ENCODE data around the gene ETFA.

The ETFA gene

DNA sequence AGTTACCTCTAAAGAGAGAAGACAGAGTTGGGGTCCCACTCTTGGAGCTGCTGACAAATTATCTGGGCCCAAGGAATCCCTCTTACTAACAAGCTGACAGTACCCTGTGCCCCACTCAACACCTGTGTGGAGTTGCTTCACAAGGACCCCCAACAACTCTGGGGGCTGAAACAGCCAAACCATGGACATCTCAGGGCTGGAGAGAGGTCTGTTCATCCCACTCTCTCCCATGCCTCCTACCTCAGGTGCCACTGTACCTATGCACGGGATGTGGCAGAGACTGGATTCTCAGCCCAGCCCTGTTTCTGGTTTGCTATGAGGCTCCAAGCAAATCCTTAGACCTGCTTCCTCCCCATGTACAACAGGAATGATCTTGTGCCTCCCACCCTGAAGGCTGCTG is 101.7 kb downstream of the ETFA start:
- in situ Hi-C loops (cut with MboI; ENCODE audit: low sequenced_read_pairs, unreplicated experiment) = no loop called here
- TF ChIP-seq, protein P1, sequence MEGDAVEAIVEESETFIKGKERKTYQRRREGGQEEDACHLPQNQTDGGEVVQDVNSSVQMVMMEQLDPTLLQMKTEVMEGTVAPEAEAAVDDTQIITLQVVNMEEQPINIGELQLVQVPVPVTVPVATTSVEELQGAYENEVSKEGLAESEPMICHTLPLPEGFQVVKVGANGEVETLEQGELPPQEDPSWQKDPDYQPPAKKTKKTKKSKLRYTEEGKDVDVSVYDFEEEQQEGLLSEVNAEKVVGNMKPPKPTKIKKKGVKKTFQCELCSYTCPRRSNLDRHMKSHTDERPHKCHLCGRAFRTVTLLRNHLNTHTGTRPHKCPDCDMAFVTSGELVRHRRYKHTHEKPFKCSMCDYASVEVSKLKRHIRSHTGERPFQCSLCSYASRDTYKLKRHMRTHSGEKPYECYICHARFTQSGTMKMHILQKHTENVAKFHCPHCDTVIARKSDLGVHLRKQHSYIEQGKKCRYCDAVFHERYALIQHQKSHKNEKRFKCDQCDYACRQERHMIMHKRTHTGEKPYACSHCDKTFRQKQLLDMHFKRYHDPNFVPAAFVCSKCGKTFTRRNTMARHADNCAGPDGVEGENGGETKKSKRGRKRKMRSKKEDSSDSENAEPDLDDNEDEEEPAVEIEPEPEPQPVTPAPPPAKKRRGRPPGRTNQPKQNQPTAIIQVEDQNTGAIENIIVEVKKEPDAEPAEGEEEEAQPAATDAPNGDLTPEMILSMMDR (IDR thresholded peaks at IDR 0.05; ENCODE audit: borderline replicate concordance, control extremely low read depth, extremely low read depth, insufficient read depth, missing control alignments) = no peak
- no peak for DNase-seq (ENCODE audit: low spot score)

DNA sequence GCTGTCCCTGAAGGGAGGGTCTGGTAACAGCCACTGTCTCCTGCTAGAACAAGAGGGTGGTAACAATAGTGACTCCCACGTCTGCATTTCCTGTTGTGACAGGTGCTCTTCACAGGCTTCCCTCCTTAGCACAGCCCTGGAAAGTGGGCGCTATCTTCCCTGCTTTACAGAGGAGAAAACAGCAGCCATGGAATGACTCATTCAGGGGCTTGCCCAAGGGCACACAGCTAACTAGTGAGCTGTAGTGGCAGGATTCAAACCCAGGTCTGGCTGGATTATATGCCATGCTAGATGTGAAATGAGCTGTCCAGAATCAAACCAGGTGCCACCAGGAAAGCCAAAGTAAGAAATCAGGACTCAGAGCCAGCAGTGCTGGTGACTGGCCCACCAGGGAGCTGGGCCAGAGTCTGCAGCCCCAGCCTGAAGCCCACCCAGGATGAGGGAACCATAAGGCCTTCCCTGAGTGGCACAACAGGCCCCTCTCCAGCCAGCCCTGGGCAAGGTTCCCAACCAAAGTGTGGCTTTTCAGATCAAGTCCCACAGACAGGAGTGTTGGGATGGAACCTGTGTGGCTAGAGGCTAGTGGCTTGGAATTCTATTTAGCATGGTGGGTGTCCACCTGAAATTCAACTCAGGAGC is 102.4 kb downstream of the ETFA start:
- DNase-seq (ENCODE audit: low spot score) = peak; percentile 25
- in situ Hi-C loops (cut with MboI; ENCODE audit: low sequenced_read_pairs, unreplicated experiment) = no loop called here
- TF ChIP-seq, protein P1 (IDR thresholded peaks at IDR 0.05; ENCODE audit: borderline replicate concordance, control extremely low read depth, extremely low read depth, insufficient read depth, missing control alignments) = no peak

DNA sequence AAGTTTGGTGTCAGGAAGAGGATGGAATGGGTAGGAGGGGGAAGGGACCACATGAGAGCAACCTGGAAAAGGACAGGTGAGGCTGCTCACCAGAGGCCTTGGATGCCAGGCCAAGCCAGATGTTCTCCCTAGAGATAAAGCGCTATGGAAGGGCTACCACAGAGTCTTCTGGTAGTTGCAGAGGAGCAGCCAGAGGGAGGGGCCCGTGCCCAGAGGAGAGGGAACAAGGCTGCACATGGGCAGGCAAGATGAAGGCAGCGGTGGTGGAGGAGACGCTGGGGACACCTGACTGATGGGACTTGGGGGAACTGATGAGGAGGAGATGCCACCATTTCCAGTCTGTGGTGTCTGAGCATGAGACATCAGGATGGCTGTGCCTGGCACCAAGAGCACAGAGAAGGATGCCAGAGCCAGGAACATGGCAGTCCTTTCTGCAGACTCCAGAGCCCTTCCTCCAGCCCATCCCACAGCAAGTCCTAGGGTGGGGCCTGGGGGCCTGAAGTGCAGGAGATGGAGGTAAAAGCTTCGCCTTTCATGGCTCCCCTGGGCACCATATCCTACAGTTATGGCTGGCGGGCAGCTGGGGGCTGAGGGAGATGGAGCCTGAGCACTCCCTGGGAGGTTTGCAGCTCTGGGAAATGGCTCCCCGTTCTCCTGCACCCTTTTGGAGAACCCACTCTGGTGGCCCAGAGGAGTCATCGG is 103.0 kb downstream of the ETFA start:
- TF ChIP-seq, protein P1 (IDR thresholded peaks at IDR 0.05; ENCODE audit: borderline replicate concordance, control extremely low read depth, extremely low read depth, insufficient read depth, missing control alignments) = no peak
- peak; percentile 13 for DNase-seq (ENCODE audit: low spot score)
- in situ Hi-C loops (cut with MboI; ENCODE audit: low sequenced_read_pairs, unreplicated experiment) = no loop called here

DNA sequence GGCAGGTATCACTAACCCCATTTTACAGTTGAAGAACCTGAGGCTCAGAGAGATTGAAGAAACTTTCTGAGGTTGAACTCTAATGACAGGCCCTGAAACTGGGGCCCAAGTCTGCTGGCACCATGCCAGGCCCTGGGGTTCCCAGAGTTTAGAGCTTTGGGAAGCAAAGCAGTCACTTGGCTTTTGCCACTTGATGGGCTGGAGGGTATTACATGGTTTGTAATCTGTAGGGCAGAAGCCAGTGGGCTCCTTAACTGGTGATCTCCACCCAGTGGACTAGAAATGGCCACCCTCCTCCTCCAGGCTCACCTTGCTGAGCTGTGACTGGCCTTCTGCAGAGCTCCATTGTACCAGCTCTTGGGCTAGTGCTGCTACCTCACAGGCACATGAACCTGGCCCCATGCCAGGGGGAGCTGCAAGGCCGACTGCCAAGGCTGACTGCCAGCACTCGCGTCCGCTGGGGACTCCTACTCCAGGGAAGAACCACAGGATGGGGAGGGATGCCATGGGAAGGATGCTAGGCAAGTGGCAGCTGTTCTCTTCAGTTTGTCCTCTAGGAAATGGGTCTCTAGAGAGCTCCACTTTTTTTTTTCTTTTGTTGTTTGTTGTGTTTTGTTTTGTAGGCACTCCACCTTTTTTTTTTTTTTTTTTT is 104.8 kb downstream of the ETFA start:
- peak; percentile 16 for DNase-seq (ENCODE audit: low spot score)
- TF ChIP-seq, protein P1 (IDR thresholded peaks at IDR 0.05; ENCODE audit: borderline replicate concordance, control extremely low read depth, extremely low read depth, insufficient read depth, missing control alignments) = no peak
- in situ Hi-C loops (cut with MboI; ENCODE audit: low sequenced_read_pairs, unreplicated experiment) = no loop called here

DNA sequence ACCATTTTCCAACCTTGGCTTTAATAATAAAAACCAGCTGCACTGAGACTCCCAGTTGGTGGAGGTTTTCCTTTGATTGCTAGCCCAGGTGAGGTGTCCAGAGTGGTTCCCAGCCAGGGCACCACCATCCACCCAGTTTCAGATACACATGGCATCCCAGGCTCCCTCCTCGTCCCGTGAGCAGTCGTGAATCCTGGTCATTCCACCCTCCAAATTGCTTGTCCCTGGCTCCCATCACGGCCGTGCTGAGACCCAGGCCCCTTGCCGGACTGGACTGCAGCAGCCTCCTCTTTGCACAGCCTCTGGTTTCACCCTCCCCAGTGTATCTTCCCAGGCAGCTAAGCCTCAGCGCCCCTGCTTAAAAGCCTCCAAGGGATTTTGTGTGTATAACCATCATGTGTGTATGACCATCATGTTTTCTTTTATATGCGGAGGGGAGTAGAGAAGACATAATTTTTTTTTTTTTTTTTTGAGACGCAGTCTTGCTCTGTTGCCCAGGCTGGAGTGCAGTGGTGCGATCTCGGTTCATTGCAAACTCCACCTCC is 106.3 kb downstream of the ETFA start:
- DNase-seq (ENCODE audit: low spot score) = no peak
- TF ChIP-seq, protein P1 (IDR thresholded peaks at IDR 0.05; ENCODE audit: borderline replicate concordance, control extremely low read depth, extremely low read depth, insufficient read depth, missing control alignments) = no peak
- in situ Hi-C loops (cut with MboI; ENCODE audit: low sequenced_read_pairs, unreplicated experiment) = no loop called here

DNA sequence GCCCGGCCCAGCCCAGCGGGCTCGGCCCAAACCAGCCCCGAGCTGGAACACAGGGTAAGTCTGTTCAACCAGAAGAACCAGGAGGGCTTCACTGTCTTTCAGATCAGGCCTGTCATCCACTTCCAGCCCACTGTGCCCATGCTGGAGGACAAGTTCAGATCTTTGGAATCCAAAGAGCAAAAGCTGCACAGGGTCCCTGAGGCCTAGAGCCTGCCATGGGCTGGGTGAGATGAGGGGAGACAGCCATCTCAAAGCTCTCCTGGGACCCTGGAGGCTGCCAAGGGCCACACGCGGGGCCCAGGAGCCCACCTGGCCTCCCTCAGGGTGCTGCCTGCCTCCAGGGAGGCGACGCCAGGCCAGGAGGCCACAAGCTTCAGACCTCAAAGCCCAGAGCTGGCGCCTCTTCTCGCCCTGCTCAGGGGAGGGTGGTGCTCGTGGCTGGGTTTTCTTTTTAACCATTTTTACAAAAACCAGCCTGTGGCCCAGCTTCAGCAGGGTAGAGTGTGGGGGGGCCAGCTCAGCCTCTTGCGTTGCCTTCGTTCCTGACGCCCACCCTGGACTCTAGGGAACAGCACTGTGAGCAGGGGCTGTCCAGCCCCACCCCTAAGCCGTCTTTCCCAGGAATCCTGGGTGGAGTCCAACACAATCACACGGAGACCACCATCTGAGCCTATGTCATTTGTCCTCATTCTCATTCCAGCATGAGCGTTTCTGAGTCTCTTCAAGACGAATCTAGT is 107.0 kb downstream of the ETFA start:
- in situ Hi-C loops (cut with MboI; ENCODE audit: low sequenced_read_pairs, unreplicated experiment) = no loop called here
- TF ChIP-seq, protein P1 (IDR thresholded peaks at IDR 0.05; ENCODE audit: borderline replicate concordance, control extremely low read depth, extremely low read depth, insufficient read depth, missing control alignments) = no peak
- peak; percentile 24 for DNase-seq (ENCODE audit: low spot score)

Measured in GM13976 (cell line).